ENCODE data around the gene SCN3B.

The SCN3B gene, protein sequence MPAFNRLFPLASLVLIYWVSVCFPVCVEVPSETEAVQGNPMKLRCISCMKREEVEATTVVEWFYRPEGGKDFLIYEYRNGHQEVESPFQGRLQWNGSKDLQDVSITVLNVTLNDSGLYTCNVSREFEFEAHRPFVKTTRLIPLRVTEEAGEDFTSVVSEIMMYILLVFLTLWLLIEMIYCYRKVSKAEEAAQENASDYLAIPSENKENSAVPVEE

DNA sequence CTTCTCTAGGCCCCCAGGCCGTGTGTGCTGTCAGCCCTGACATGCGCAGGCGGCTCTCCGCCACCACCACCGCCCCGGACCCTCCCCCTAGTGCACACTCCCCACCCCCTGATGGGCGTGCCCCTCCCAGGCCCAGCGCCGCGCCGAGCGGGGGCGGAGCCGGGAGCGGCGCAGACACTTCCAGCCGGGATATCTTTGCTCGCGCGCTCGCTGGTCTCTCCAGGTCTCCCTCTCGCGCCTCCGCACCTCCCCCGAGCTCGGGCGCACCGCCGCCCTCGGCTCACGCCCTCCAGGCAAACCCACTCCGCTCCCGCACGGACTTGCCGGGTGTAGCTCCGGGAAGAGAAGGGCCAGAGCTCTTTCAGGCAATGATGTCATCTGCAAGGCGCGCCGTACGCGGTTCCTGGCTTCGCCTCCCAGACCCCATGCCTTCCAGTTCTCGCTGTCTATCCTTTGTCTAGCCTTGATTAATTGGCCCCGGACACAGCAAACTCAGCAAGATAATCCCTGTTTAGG lies at the start of gene SCN3B:
Gene SCN3B (minus strand): TSS at position 59 of the 516 bp plus-strand sequence. CDS start 823 bp downstream, outside the sequence.
- DNase-seq, result no peak

DNA sequence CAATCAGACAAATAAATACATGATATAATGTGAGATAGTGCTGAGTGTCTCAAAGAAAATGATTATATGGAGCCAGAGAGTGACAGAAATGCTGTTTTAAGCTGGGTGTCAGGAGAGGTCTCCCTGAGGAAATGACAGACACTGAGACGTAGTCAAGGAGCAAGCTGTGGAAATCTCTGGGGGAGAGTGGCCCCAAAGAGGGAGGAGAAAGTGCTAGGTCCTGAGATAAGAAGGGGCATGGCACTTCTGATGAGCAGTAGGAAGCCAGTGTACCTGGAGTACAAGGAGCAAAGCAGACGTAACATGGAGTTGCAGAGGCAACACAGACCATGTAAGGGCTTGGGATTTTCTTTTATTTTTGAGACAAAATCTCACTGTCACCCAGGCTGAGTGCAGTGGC lies 48.3 kb upstream of the SCN3B start:
- DNase-seq, result no peak

DNA sequence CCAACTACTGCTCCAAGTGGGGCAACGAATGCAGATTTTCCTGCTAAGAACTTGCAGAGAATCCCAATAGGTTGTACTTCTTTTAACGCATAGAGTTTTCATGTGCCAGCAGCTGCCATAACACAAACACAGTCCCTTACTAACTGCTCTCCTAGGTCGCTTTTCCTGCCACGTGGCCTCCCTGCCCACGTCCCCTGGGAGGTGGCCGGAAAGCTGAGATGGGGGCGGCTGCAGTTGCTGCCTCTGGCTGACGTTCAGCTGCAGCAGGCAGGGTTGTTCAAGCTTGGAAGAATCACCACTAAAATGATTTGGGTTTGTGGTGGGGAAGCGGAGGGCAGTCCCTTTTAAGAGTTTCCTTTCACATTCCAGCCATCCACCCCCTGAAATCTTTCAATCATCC lies 47.7 kb upstream of the SCN3B start:
- DNase-seq, result no peak

DNA sequence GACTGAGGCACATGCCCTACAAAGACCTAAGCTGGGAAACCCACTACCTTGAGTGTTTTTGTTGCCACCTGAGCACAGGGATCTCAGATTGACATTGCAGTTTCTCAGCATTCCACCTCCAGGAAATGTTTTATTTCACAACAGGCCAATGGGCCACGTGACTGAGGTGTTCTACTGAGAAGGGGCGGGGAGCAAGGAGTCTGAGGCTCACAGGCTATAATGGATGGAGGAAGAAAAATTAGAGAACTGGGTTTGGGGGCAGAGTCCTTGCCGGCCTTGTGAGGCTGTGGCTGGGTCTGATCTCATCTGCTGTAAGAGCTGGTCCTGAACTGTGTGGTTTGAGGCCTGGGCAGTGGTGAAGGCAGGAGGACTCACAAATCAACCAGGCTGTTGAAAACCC lies 46.3 kb upstream of the SCN3B start:
- DNase-seq, result no peak

DNA sequence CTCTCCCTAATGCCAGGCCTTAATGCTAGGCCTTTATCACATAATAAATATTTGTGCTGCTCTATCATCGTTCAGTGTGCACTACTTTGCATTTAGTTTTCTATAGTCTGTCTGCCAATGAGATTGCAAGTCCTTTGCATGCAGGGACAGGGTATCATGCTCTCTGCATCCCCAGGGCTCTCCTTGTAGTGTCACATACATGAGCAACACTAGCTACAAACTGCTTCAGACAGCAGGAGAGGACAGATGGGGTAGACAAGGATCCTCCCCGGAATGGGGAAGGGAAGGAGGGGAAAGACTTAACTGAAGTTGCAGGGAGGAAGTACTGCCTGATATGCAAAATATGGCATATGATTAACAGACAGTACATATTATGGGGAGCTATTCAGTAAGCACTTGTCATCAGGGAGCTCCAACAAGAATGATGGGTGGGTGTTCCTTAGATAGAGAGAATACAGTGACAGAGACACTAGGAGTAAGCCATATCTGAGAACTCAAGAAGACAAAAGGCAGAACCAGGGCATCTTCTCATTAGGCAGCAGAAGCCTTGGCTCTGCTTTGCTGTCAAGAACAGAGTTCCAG lies 44.2 kb upstream of the SCN3B start:
- DNase-seq, result no peak

DNA sequence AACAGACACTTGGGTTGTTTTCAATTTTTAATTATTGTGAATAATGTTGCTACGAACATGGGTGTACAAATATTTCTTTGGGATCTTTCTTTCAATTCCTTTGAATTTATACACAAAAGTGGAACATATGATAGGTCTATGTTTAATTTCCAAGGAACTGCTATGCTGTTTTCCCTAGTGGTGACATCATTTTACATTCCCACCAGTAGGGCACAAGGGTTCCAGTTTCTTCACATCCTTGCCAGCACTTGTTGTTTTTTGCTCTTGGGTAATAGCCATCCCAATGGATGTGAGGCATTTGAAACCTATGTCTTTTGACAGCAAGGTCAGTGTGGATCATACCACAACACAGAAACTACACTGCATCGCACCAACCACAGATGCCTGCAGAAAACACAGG lies 41.8 kb upstream of the SCN3B start:
- DNase-seq, result no peak

DNA sequence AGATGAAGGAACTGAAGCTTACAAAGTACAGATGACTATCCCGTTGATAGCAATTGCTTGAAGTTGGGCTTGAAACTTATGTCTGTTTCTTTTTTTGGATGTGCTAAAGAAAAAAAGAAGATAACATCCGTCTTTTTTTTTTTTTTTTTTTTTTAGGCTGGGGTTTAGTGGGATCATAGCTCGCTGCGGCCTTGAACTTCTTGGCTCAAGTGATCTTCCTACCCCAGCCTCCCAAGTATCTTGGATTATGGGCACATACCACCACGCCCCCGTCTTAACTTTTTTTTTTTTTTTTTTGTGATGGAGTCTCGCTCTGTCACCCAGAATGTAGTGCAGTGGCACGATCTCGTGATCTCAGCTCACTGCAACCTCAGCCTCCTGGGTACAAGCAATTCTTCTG lies 40.8 kb upstream of the SCN3B start:
- no peak for DNase-seq

DNA sequence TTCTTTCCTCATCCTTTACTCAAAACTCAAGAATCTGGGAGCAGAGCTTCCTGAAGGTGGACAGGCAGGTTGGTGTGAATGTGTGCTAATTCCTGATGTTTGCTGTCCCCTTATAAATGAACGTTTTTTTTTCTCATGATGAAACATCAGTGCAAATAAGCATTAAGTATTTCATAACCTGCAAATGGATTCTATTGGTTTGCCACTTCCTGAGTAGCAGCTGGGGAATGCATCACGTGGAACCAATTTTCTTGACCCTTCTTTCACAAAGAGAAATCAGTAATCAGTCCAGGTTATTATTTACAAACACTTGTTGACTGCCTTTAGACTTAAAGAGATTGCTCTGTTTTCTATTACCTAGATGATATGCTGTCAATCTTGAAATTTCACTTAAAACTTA lies 40.1 kb upstream of the SCN3B start:
- no peak for DNase-seq

DNA sequence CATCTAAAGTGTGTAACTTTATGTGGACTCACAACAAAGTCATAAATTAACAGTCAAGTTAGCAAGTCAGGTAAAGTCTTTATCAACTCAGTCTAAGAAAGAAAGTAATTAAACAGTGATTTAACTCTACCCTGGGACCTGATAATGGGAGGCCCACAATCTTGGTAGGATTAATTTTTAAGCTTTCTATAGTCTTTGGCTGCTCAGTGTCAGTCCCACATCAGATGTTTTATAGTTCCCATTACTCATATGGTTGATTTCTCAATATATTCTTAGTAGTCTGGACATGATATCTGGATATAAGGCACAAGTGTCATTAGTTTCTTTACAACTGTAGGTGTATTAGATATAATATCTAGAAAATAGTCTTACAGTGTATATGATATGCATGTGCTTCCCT lies 38.5 kb upstream of the SCN3B start:
- DNase-seq, result no peak

DNA sequence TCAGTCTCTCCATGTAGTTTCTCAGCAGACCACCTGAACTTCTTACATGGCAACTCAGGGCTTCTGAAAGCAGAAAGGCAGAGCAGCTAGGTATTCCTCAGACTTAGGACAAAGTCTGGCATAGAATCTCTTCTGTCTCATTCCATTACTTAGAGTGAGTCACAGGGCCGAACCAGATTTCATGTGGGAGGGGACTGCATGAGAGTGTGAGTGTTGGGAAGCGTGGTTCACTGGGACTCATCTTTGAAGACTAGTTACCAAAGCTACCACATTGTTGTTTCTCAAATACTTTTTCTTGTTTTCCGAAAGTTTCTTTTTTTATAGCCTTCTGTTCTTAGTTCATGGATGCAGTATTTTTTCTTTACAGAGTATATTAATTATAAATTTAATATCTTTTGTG lies 36.1 kb upstream of the SCN3B start:
- no peak for DNase-seq

DNA sequence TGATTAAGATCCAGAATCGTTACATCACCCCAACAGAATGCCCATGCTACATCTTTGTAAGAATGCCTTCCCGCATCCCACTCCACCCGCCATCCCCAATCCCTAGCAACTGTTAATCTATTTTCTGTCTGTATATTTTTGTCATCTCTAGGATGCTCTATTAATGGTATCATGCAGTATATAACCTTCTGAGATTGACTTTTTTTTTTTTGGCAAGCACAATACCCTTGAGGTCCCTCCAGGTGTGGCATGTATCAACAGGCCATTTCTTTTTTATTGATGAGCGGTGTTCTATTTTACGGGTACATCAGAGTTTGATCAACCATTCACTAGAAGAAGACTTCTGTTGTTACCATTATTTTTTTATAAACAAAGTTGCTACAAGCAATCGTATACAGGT lies 30.2 kb upstream of the SCN3B start:
- DNase-seq, result no peak

DNA sequence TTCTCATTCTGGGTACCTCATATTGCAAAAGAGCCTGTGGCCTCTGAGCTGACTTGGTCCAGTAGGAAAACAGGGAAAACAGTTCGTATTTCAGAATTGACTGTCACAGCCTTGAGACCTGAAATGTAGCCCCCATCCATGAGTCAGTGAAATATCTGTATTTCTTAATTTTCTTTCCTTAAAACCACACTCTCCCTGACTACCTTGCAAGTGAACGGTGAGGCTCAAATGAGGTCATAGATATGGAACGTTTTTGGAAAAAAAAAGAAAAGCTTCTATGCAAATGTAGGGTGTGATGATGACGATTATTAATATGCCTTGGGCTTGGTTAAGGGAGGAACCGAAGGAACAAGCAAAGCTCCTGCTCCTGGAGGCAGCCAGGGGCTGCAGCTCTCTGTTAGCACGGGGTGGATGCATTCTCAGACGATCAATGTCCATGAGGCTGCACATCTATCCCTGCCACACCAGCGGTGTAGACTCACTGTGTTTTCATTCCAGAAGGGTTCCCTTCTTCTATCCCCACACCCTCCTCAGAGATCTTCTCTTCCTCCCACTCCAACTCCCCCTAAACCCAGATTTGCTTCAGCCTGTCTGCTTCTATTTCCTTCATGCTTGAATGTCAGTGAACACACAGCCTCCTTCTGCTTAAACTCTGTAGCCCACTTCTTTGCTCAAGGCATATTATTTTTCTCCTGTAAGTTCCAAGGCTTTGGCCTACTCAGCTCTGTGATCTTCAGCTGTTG lies 29.2 kb upstream of the SCN3B start:
- DNase-seq, result no peak

DNA sequence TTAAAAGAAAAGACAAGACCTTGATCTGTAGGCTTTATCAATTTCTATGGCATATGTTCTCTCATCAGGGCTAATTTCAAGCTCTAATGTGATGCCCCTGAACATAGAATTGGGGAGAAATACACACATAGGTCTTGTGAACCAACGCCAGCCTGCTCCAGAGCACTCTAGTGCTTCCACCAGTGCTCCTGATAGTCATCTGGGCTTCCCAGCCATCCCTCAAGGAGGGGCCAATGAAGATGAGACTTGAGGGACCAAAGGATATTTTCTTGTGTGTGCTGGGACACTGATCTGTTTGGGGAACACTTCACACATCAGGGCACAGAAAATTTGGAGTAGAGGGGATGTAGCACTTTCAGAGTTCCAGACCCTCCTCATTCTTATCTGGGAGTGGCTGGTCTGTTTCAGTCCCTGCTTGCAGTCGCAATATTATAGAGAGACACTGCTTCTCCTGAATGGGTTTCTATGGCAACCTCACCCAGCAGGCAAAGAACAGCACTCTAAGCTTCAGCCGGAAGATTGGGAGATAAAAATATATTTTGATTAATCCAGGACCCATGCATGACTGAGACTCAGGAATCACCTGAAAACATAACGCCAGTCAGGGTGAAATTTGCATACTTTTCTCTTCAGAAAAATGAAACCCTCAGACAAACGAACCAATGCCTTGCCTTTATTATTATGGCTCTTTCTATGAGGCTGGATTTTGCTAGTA lies 28.4 kb upstream of the SCN3B start:
- DNase-seq, result no peak

DNA sequence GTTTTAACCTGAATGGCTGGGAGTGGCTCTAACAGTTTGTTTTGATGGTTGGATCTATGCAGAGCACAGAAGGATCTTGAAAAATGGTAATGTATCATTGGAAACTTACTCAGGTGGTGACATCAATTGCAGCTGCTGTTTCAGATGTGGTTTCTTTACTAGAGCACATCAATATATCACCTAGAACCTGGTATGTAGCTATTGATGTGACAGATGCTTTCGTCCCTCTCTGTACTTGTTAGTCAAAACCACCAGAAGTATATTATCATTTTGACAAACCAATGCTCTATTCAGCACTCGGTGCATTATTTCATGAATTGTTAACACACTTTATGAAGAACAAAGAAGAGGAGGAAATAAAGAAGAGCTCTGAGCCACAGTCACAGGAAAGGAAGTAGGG lies 26.6 kb upstream of the SCN3B start:
- DNase-seq, result peak; percentile 32

DNA sequence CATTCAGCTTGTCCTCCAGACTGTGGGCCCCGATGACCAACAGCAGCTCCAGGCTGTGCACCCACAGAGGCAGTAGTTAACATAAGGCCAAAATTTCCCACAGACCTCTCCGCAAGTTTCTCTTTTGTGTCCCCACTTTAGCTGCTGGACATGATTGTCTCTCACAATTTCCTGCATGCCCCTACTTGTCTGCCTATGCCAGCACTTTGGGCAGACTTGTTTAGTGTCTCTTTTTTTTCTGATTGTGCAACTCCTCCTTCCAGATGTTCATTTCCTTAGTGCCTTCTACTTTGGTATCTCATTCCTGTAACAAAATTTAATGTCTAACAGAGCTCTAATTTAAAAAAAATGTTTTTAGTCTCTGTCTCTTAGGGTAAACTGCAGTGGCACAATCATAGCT lies 23.8 kb upstream of the SCN3B start:
- no peak for DNase-seq

DNA sequence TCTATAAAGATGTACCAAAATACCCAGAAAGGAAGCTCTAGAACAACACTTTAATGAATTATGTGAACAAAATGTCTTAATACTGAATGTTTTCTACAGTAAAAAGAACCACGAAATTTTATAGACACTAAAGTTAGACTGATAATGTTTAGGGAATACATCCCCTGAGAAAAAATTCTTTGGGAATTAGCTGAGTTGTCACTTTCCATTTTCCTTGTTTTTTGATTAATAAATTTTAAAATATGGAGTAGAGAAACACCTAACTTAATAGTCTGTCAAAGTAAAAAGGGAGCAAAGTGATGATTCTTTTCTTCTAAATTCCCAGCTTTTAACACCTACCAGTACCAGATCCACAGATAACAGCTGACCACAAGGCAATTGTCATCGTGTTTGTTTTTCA lies 23.1 kb upstream of the SCN3B start:
- no peak for DNase-seq

DNA sequence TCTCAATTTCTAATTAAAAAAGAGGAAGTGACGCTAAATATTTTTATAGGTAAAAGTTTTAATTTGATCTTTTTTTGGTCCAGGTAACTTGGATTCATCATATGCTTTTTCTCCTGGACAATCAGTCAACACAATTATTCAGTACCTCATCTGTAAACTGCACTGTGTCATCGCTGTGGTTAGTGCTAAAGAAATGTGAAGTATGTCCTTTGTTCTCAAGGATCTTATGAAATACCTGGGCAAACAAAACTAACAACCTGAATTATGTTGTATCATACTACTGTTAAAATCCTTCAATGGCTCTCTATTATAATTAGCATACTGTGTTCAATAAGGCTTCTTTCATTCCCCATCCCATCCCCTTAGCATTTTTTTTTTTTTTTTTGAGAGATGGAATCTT lies 19.9 kb upstream of the SCN3B start:
- no peak for DNase-seq

DNA sequence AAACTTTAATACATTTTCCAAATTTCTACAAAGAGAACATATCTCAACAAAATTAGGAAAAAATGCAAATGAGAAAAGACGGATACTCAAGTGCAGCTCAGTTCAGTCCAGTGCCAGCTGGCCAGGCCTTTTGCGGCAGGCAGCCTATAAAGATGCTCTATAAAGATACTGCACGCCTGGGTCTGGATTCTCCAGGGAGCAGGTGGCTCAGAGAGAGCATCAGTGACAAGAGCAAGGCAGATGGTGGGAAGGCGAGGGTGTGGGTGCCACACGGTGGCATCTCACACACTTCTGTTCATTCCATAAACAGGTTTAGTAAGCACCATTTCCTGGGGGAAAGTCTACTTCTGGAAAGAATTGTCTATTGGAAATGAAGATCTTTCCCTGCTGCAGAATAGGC lies 18.1 kb upstream of the SCN3B start:
- no peak for DNase-seq

DNA sequence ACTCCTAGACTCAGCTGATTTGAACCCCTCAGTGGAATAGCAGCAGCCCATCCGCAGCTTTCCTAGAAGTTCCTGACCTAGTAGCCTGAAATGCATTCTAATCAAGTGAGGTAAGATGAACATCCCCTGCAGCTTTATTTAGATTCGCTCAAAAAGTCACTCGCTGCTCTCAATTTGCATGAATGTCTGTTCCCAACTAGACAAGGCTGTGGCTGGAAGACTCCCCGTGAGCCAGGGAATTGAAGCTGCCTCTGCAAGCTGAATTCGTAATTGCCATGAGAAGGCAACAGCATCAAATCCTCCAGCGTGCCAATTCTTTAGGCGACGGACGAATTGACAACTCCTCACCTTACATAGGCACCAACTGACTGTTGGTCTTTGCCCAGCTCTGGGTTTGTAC lies 17.1 kb upstream of the SCN3B start:
- no peak for DNase-seq

DNA sequence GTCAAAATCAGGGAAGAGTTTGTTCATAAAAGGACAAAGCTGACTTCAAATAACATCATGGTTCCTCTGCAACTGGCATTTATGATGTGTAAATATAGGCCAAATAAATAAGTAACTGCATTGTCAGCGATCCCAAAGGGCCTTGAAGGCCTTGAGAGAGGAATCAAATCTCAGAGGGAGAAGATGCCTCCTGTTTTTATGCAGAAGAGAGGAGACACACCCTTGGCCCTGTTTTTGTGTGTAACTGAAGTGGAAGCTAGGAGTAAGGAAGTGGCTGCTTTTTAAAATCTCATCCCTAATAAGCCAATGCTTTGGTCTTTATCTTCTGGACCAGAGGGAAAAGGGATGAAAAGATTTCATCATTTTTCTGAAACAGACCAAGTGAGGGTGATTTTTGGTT lies 15.7 kb upstream of the SCN3B start:
- DNase-seq, result no peak

DNA sequence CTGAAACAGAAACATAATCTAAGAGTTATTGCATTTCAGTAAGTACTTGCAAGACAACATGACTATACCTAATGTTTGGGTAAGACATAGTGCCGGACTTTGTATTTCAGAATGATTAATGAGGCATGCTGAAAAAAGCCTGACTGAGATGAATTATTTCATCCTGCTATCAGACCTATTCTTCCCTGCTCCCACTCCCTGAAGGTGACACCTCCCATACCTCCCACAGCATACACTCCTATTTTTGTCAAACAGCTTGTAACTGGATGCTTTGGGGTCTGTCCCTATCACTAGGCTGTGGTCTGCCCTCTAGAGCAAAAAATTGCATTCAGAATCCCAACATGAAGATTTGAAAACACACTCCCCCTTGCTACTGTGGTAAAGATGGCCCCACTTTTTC lies 10.9 kb upstream of the SCN3B start:
- DNase-seq, result no peak

DNA sequence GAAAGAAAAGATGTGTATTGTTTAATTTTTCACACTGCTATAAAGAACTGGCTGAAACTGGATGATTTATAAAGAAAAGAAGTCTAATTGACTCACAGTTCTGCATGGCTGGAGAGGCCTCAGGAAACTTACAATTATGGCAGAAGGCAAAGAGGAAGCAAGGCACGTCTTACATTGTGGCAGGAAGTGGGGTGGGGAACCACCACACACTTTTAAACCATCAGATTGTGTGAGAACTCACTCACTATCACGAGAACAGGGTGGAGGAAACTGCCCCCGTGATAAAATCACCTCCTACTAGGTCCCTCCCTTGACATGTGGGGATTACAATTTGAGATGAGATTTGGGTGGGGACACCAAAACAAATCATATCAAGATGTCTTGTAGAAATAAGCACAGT lies 5.5 kb upstream of the SCN3B start:
- DNase-seq, result peak; percentile 22

DNA sequence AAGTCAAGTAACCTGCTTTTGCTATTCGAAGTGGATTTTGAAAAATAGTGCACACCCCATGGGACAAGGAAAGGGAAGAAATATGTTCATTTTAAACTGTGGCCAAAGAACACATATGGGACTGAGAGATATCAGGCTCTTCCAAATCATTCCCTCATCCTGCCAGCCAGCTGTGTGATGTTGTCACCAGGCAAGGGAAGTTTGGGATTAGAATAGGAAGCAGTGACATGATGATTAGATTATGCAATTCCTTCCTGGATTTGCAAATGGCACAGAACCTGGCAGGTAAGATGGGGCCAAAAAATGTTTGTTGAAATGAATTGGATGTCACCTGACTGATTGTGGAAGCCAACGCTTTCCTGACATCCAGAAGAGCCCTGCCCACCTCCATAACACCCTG lies 4.9 kb upstream of the SCN3B start:
- no peak for DNase-seq

All from CD4-positive, alpha-beta T cell treated with Interleukin-17A for 1 hour (primary cell).